ENCODE results near the gene OR52N5.

The OR52N5 gene

GRCh38 chr11:5783255-5783654, at the start of gene OR52N5:
OR52N5 (minus strand) TSS chr11:5783355; CDS start chr11:5778634, 4,721 bp downstream.
- DNase-seq (ENCODE audit: low spot score) = no peak
- no peak for TF ChIP-seq CTCF (IDR thresholded peaks at IDR 0.05; ENCODE audit: extremely low read depth, missing control alignments)

- no peak for DNase-seq (ENCODE audit: low spot score)
- TF ChIP-seq CTCF (IDR thresholded peaks at IDR 0.05; ENCODE audit: extremely low read depth, missing control alignments) = no peak
Observed at GRCh38 chr11:5831196-5831829, 48.2 kb upstream of the OR52N5 start.

GRCh38 chr11:5818245-5818886, 35.2 kb upstream of the OR52N5 start:
- TF ChIP-seq CTCF (IDR thresholded peaks at IDR 0.05; ENCODE audit: extremely low read depth, missing control alignments) = no peak
- DNase-seq (ENCODE audit: low spot score) = no peak

- TF ChIP-seq CTCF (IDR thresholded peaks at IDR 0.05; ENCODE audit: extremely low read depth, missing control alignments) = no peak
- DNase-seq (ENCODE audit: low spot score) = no peak
Observed at GRCh38 chr11:5815534-5815933, 32.4 kb upstream of the OR52N5 start.

GRCh38 chr11:5809905-5810795, 27.0 kb upstream of the OR52N5 start:
- no peak for DNase-seq (ENCODE audit: low spot score)
- TF ChIP-seq CTCF (IDR thresholded peaks at IDR 0.05; ENCODE audit: extremely low read depth, missing control alignments) = no peak

- TF ChIP-seq CTCF (IDR thresholded peaks at IDR 0.05; ENCODE audit: extremely low read depth, missing control alignments) = no peak
- no peak for DNase-seq (ENCODE audit: low spot score)
Observed at GRCh38 chr11:5809122-5809519, 26.0 kb upstream of the OR52N5 start.
